Measurements from ENCODE around the gene EHD4. TPM values are rescaled to one million over a fixed set of nuclear protein-coding genes. Genes with fewer than 3 reads are reported as not detected.

EHD4 gene
- total and polyA plus RNA-seq, 9 of the 15 experiments (the other 6 are each of a cell fraction or from before 2014, with no cell fraction given): 0.89 to 10.3 (median 6.4) TPM

DNA sequence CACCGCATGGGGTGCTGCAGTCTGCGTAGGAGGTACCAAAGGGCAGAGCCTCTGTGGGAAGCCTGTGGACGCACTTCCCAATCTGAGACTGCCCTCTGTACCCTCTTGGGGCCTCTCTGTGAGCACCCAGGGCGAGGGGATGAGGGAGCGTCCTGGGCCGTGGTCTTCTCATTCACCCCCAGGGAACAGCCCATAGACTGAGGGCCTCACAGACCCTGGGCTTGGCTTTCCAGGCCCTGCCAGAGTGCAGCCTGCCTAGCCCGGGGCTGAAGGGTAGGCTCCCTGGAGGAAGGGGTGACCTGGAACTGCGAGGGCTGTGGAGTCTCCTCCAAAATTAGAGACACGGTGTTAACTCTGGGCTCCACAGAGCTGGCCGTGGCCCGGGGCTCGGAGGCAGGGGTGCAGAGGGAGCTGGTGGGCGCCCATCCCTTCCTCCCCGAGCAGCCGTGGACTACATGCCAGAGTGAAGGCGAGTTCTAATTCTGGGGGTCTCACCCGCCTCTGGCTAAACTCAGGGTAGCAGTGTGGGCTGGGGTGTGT lies 78.0 kb downstream of the EHD4 start:
- TF ChIP-seq ZNF263 (CRISPR knock-in tag; IDR thresholded peaks at IDR 0.05; ENCODE audit: borderline replicate concordance) (peak; percentile 9; the same call in 1 of the 2 replicates), RHOXF2B (CRISPR knock-in tag; conservative IDR thresholded peaks at IDR 0.05) (no peak)
- DNase-seq (ENCODE audit: extremely low read depth in 1 of 4, low spot score in 3 of 4) (no peak), FAIRE-seq (no peak), ATAC-seq (peak; percentile 8; the same call in 2 of the 3 replicates)
- Histone ChIP-seq H3K27ac (ENCODE audit: extremely low read depth, low read depth, low read length) (no peak overlapping the region), H4K20me1 (replicated peaks; ENCODE audit: control insufficient read depth, insufficient read depth, low read length) (peaks cover 9% of the 10 kb centered on the region; the same call in 1 of the 2 replicates), H3K4me1 (replicated peaks in 1 of 2; ENCODE audit: control insufficient read depth in 2 of 2, insufficient read depth in 2 of 2, low read length in 2 of 2) (peaks cover 0 to 24% of the 10 kb centered on the region in 2 experiments; a peak in 3 of 5 replicates), H3K79me2 (ENCODE audit: control insufficient read depth, insufficient read depth, low read length) (no peaks in the 10 kb centered on the region), H3K9ac (ENCODE audit: insufficient read depth in 1 of 2, low read depth in 2 of 2, low read length in 2 of 2) (peak overlapping the region in 1 of 2 experiments; percentile 43; a peak in 1 of 4 replicates), H3K27me3 (ENCODE audit: control insufficient read depth in 2 of 2, insufficient read depth in 2 of 2, low read length in 2 of 2) (peaks cover 10 to 34% of the 10 kb centered on the region in 2 experiments; a peak in 3 of 5 replicates), H3K4me2 (ENCODE audit: insufficient read depth, low read length) (no peak overlapping the region), H2AFZ (ENCODE audit: low read depth, low read length) (peak overlapping the region; percentile 48; the same call in 1 of the 2 replicates), H3K9me1 (ENCODE audit: control insufficient read depth, insufficient read depth, low read length) (peaks cover 3% of the 10 kb centered on the region), H3K9me3 (replicated peaks; ENCODE audit: control insufficient read depth, insufficient read depth, low read depth, low read length) (no peaks in the 10 kb centered on the region), H3K36me3 (ENCODE audit: control insufficient read depth, insufficient read depth, low read length) (no peaks in the 10 kb centered on the region), H3K4me3 (no peak overlapping the region)
- in situ Hi-C loops (cut with MboI) (no loop called here), intact Hi-C loops (cut with micrococcal nuclease) (no loop called here)
- CTCF ChIA-PET (ENCODE audit: low intra/inter-chr PET ratio): no interaction called here
- WGBS (ENCODE audit: insufficient coverage, low coverage, missing lambda C conversion rate): 24% methylated on average over 15 of the region's 17 CpGs
- BruUV-seq (replicated peaks): no TSS peak
- POLR2A ChIA-PET: no interaction called here

DNA sequence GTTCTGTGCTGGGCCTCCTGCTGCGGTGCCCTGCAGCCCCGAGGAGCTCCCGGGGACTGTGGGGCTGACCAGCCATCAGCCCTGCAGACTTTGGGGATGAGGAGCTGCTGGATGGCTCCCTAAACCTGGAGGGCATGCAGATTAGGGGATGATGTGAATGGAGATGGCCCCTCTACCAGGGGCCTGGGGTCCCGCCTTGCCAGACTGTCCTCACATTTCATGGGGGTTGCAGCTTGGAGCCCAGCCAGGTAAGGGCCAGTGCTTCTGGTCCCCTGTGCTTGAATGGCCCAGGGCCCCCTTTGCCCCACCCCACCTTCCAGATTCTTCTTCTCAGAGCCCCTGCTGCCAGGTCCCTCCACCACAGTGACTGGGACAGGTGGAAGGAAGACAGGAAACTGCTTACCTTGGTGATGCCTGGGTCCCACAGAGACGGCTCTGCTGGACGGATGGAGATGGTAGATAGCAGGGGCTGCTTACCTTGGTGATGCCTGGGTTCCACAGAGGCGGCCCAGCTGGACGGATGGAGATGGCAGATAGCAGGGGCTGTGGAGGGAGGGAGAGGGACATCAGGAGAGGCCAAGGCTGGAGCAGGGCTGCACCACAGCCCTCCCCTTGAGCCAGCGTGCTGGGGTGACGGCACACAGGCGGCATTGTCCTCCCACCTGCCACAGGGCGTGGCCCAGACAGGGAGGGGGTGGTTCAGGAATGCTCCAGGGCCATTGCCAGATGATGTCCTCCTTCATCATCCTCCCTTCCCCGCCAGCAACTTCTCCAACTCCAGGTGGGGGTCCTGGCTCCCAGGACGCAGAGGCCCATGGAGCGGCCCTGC lies 78.7 kb downstream of the EHD4 start, which contains the start of gene SPTBN5:
Gene SPTBN5 (minus strand): TSS at position 632 of the 829 bp plus-strand sequence. CDS start 556 bp downstream, at position 76.
- ChIA-PET POLR2A (interaction anchor here (0.5 to 0.8 kb wide), 2 partner anchors 11 to 104 kb away, joined by 3 to 5 read pairs; no protein-coding TSS in a partner anchor), CTCF (ENCODE audit: low intra/inter-chr PET ratio) (no interaction called here)
- H3K9me1 ChIP-seq (ENCODE audit: control insufficient read depth, insufficient read depth, low read length): peaks cover 3% of the 10 kb centered on the region
- in situ Hi-C loops (cut with MboI) (no loop called here), intact Hi-C loops (cut with micrococcal nuclease) (no loop called here)
- peaks cover 0 to 24% of the 10 kb centered on the region in 2 experiments; a peak in 3 of 5 replicates for H3K4me1 ChIP-seq (replicated peaks in 1 of 2; ENCODE audit: control insufficient read depth in 2 of 2, insufficient read depth in 2 of 2, low read length in 2 of 2)
- no peaks in the 10 kb centered on the region for H3K9me3 ChIP-seq (replicated peaks; ENCODE audit: control insufficient read depth, insufficient read depth, low read depth, low read length)
- H3K27me3 ChIP-seq (ENCODE audit: control insufficient read depth in 2 of 2, insufficient read depth in 2 of 2, low read length in 2 of 2): peaks cover 10 to 41% of the 10 kb centered on the region in 2 experiments; a peak in 3 of 5 replicates
- H3K79me2 ChIP-seq (ENCODE audit: control insufficient read depth, insufficient read depth, low read length): no peaks in the 10 kb centered on the region
- no peak within 1 kb of the TSS for H3K27ac ChIP-seq (ENCODE audit: extremely low read depth, low read depth, low read length)
- ATAC-seq: no peak
- peak within 1 kb of the TSS; percentile 48; the same call in 1 of the 2 replicates for H2AFZ ChIP-seq (ENCODE audit: low read depth, low read length)
- H3K9ac ChIP-seq (ENCODE audit: insufficient read depth in 1 of 2, low read depth in 2 of 2, low read length in 2 of 2): peak within 1 kb of the TSS in 1 of 2 experiments; percentile 43; a peak in 2 of 4 replicates
- H3K4me2 ChIP-seq (ENCODE audit: insufficient read depth, low read length): no peak within 1 kb of the TSS; the same call in 1 of the 2 replicates
- peaks cover 9% of the 10 kb centered on the region; the same call in 1 of the 2 replicates for H4K20me1 ChIP-seq (replicated peaks; ENCODE audit: control insufficient read depth, insufficient read depth, low read length)
- H3K4me3 ChIP-seq: no peak within 1 kb of the TSS
- FAIRE-seq: no peak
- TF ChIP-seq KDM1A (IDR thresholded peaks at IDR 0.05) (peak in 1 of 2 experiments; percentile 42; a peak in 1 of 4 replicates), HCFC1 (IDR thresholded peaks at IDR 0.05; ENCODE audit: low read depth, low read length) (no peak), CTBP1 (IDR thresholded peaks at IDR 0.05; ENCODE audit: borderline replicate concordance) (peak; percentile 73; the same call in 1 of the 2 replicates), NR2C2 (CRISPR knock-in tag; IDR thresholded peaks at IDR 0.05) (no peak), NR2C2 (tag; IDR thresholded peaks at IDR 0.05) (no peak)
- TF ChIP-seq, protein P1, sequence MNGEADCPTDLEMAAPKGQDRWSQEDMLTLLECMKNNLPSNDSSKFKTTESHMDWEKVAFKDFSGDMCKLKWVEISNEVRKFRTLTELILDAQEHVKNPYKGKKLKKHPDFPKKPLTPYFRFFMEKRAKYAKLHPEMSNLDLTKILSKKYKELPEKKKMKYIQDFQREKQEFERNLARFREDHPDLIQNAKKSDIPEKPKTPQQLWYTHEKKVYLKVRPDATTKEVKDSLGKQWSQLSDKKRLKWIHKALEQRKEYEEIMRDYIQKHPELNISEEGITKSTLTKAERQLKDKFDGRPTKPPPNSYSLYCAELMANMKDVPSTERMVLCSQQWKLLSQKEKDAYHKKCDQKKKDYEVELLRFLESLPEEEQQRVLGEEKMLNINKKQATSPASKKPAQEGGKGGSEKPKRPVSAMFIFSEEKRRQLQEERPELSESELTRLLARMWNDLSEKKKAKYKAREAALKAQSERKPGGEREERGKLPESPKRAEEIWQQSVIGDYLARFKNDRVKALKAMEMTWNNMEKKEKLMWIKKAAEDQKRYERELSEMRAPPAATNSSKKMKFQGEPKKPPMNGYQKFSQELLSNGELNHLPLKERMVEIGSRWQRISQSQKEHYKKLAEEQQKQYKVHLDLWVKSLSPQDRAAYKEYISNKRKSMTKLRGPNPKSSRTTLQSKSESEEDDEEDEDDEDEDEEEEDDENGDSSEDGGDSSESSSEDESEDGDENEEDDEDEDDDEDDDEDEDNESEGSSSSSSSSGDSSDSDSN (IDR thresholded peaks at IDR 0.05; ENCODE audit: borderline replicate concordance in 1 of 2, low read depth in 2 of 2, low read length in 2 of 2): no peak
- 10% methylated on average over 9 of the region's 15 CpGs for WGBS (ENCODE audit: insufficient coverage, low coverage, missing lambda C conversion rate)
- BruUV-seq (replicated peaks): no TSS peak
- H3K36me3 ChIP-seq (ENCODE audit: control insufficient read depth, insufficient read depth, low read length): no peaks in the 10 kb centered on the region
- DNase-seq (ENCODE audit: extremely low read depth in 1 of 4, low spot score in 3 of 4): peak in 2 of 4 experiments; percentile 43 to 45

Measured in K562 (cell line).